H9 (cell line): ENCODE results near the gene TPT1. TPM values are rescaled to one million over a fixed set of nuclear protein-coding genes. Genes with fewer than 3 reads are reported as not detected.
A peak's percentile ranks its signal among the peaks of the same experiment; 100 is the strongest.

Experiments
- DNase-seq: peaks from one replicate; pipeline ENCODE4 v3.0.0-alpha.2; 2017
- H2AFZ ChIP-seq: one replicate; pipeline ENCODE4 v1.6.1; 2013; ENCODE audit warnings: mild to moderate bottlenecking, low read length, control low read depth, moderate library complexity
- H2AK5ac ChIP-seq: 2 replicates; pipeline ENCODE4 v1.6.1; 2013; ENCODE audit warnings: low read length, control low read depth, mixed read lengths; ENCODE audit not compliant: insufficient read length
- H2BK120ac ChIP-seq: one replicate; pipeline ENCODE4 v1.6.1; 2013; ENCODE audit warnings: low read depth, mild to moderate bottlenecking, low read length, control low read depth, inconsistent platforms; ENCODE audit not compliant: poor library complexity, severe bottlenecking
- H2BK12ac ChIP-seq: 2 replicates; pipeline ENCODE4 v1.6.1; 2013; ENCODE audit warnings: low read length, control low read depth, mixed read lengths, low read depth; ENCODE audit not compliant: insufficient read length
- H2BK15ac ChIP-seq: 2 replicates; pipeline ENCODE4 v1.6.1; 2013; ENCODE audit warnings: low read depth, low read length, control low read depth
- H2BK20ac ChIP-seq: one replicate; pipeline ENCODE4 v1.6.1; 2013; ENCODE audit warnings: low read depth, mild to moderate bottlenecking, low read length, control low read depth, inconsistent platforms; ENCODE audit not compliant: poor library complexity, severe bottlenecking
- H2BK5ac ChIP-seq: 2 replicates; pipeline ENCODE4 v1.6.1; 2013; ENCODE audit warnings: low read length, control low read depth, mixed read lengths; ENCODE audit not compliant: insufficient read length
- H3K14ac ChIP-seq: 2 replicates; pipeline ENCODE4 v1.6.1; 2013; ENCODE audit warnings: low read length, control low read depth; ENCODE audit not compliant: insufficient read depth
- H3K18ac ChIP-seq: 2 replicates; pipeline ENCODE4 v1.6.1; 2013; ENCODE audit warnings: low read depth, mild to moderate bottlenecking, mixed read lengths, low read length, control low read depth; ENCODE audit not compliant: insufficient read length
- H3K23ac ChIP-seq: 2 replicates; pipeline ENCODE4 v1.6.1; 2013; ENCODE audit warnings: low read length, control low read depth, mixed read lengths, low read depth; ENCODE audit not compliant: insufficient read length
- H3K23me2 ChIP-seq: 2 replicates; pipeline ENCODE4 v1.6.1; 2013; ENCODE audit warnings: low read depth, mild to moderate bottlenecking, mixed read lengths, low read length, control low read depth; ENCODE audit not compliant: insufficient read length, poor library complexity, severe bottlenecking
- H3K27ac ChIP-seq: 2 replicates; pipeline ENCODE4 v1.5.1; 2013; ENCODE audit warnings: low read length, control low read depth, mixed read lengths, low read depth; ENCODE audit not compliant: insufficient read length
- H3K27me3 ChIP-seq: 2 replicates; pipeline ENCODE4 v1.6.1; 2013; ENCODE audit warnings: low read length, control low read depth, inconsistent platforms; ENCODE audit not compliant: insufficient read depth
- H3K4ac ChIP-seq: 2 replicates; pipeline ENCODE4 v1.6.1; 2013; ENCODE audit warnings: low read depth, mild to moderate bottlenecking, control low read depth, inconsistent platforms, low read length, moderate library complexity
- H3K4me1 ChIP-seq: 2 replicates; pipeline ENCODE4 v1.6.1; 2013; ENCODE audit warnings: low read length, control low read depth, inconsistent platforms; ENCODE audit not compliant: insufficient read depth
- H3K4me2 ChIP-seq: 2 replicates; pipeline ENCODE4 v1.6.1; 2013; ENCODE audit warnings: low read length, control low read depth, mixed read lengths; ENCODE audit not compliant: insufficient read length, insufficient read depth
- H3K56ac ChIP-seq: 2 replicates; pipeline ENCODE4 v1.6.1; 2013; ENCODE audit warnings: low read depth, mild to moderate bottlenecking, mixed read lengths, low read length, control low read depth; ENCODE audit not compliant: insufficient read length
- H3K79me1 ChIP-seq: 2 replicates; pipeline ENCODE4 v1.6.1; 2013; ENCODE audit warnings: low read depth, mild to moderate bottlenecking, moderate library complexity, low read length, control low read depth, inconsistent platforms; ENCODE audit not compliant: insufficient read depth, poor library complexity, severe bottlenecking
- H3K79me2 ChIP-seq: 2 replicates; pipeline ENCODE4 v1.6.1; 2013; ENCODE audit warnings: low read length, control low read depth, inconsistent platforms; ENCODE audit not compliant: insufficient read depth
- H3K9ac ChIP-seq: 2 replicates; pipeline ENCODE4 v1.6.1; 2013; ENCODE audit warnings: low read length, control low read depth, mixed read lengths; ENCODE audit not compliant: insufficient read length; ENCODE audit errors: extremely low read depth
- H3K9me3 ChIP-seq: one replicate; pipeline ENCODE4 v1.6.1; 2013; ENCODE audit warnings: low read depth, low read length, inconsistent platforms; ENCODE audit not compliant: control insufficient read depth
- H3T11ph ChIP-seq: one replicate; pipeline ENCODE4 v1.6.1; 2013; ENCODE audit warnings: mild to moderate bottlenecking, low read length, control low read depth, inconsistent platforms
- H4K20me1 ChIP-seq: one replicate; pipeline ENCODE4 v1.6.1; 2013; ENCODE audit not compliant: control insufficient read depth, insufficient read length, insufficient read depth
- H4K5ac ChIP-seq: 2 replicates; pipeline ENCODE4 v1.6.1; 2013; ENCODE audit warnings: low read depth, mild to moderate bottlenecking, mixed read lengths, low read length, control low read depth; ENCODE audit not compliant: insufficient read length
- H4K8ac ChIP-seq: replicated peaks from 2 replicates; pipeline ENCODE4 v1.6.1; 2013; ENCODE audit warnings: low read length, control low read depth, mixed read lengths, low read depth; ENCODE audit not compliant: insufficient read length
- H4K91ac ChIP-seq: 2 replicates; pipeline ENCODE4 v1.6.1; 2013; ENCODE audit warnings: low read depth, mild to moderate bottlenecking, moderate library complexity, mixed read lengths, low read length, control low read depth; ENCODE audit not compliant: insufficient read length
- H3K27ac Mint-ChIP-seq, 3 experiments: 2 replicates in 2 of 3; 3 replicates in 1 of 3; pipeline ENCODE4 v1.8.0; 2020 to 2021; ENCODE audit warnings: mixed read lengths in 3 of 3, mild to moderate bottlenecking in 1 of 3, moderate library complexity in 1 of 3
- H3K27me3 Mint-ChIP-seq: 2 replicates; pipeline ENCODE4 v1.8.0; 2021; ENCODE audit warnings: low read depth, mild to moderate bottlenecking, moderate library complexity, mixed read lengths
- H3K36me3 Mint-ChIP-seq, 3 experiments: 2 replicates in 2 of 3; 3 replicates in 1 of 3; pipeline ENCODE4 v1.8.0; 2020 to 2021; ENCODE audit warnings: low read depth in 3 of 3, mixed read lengths in 3 of 3; ENCODE audit not compliant: insufficient read depth in 1 of 3
- H3K4me1 Mint-ChIP-seq, 2 experiments: 2 replicates each; pipeline ENCODE4 v1.8.0; 2020; ENCODE audit warnings: mixed read lengths in 2 of 2
- H3K4me3 Mint-ChIP-seq, 2 experiments: 2 replicates in 1 of 2; 3 replicates in 1 of 2; pipeline ENCODE4 v1.8.0; 2020 to 2021; ENCODE audit warnings: mild to moderate bottlenecking in 2 of 2, mixed read lengths in 2 of 2, moderate library complexity in 1 of 2
- H3K9me3 Mint-ChIP-seq, 2 experiments: 2 replicates in 1 of 2; 3 replicates in 1 of 2; pipeline ENCODE4 v1.8.0; 2020; ENCODE audit warnings: mild to moderate bottlenecking in 2 of 2, mixed read lengths in 2 of 2, moderate library complexity in 1 of 2
- CTCF ChIP-seq: fragments of 200-600 bp; sonication (generic); conservative IDR thresholded peaks from 3 replicates; pipeline ENCODE4 v1.8.0; 2021; ENCODE audit warnings: antibody characterized with exemption, mild to moderate bottlenecking
- WGBS: extraction: QIAGEN DNeasy Blood & Tissue Kit; methylation state at CpG from one replicate; pipeline ENCODE4 v1.1.7; 2013; ENCODE audit warnings: missing lambda C conversion rate, low lambda C conversion rate, mixed read lengths; ENCODE audit not compliant: insufficient read length; ENCODE audit errors: extremely low coverage; 5-methylcytosine and 5-hydroxymethylcytosine counted together
- total RNA-seq: library from RNA; stranded (reverse); gene quantifications from 2 replicates; pipeline ENCODE4 v1.2.1, GENCODE V29; 2021

TPT1 gene
- total RNA-seq, 1 experiment from 2014 or later: 2,205 TPM

DNA sequence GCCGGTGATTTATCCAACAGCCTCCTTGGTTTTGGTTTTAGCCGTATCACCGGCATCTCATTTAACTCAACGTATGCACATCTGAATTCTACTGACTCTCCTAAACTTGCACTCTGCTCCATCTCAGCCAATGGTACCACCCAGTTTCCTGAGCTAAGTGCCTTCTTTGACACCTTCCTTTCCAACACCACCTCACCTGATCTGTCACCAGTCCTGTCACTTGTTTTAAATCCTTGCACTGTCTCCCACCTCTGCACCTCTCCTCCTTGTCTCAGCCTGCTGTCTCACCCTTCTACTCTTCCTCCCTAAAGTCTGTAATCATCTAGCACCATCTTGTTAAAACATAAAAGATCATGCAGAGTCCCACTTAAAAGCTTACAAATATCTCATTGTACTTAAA, 28.1 kb upstream of the TPT1 start:
- Histone ChIP-seq H3K79me1 (no peaks in the 10 kb centered on the region), H4K5ac (no peak overlapping the region), H3K23me2 (no peaks in the 10 kb centered on the region), H3T11ph (no peak overlapping the region), H4K8ac (no peak overlapping the region), H2AFZ (no peak overlapping the region), H2BK5ac (no peak overlapping the region), H3K14ac (no peak overlapping the region), H2BK15ac (no peak overlapping the region), H4K91ac (no peak overlapping the region), H3K9me3 (no peaks in the 10 kb centered on the region), H3K79me2 (no peaks in the 10 kb centered on the region), H2AK5ac (no peak overlapping the region), H3K56ac (no peak overlapping the region), H3K23ac (no peak overlapping the region), H2BK120ac (no peak overlapping the region), H3K27me3 (no peaks in the 10 kb centered on the region), H2BK20ac (no peak overlapping the region), H3K18ac (no peak overlapping the region), H3K4ac (no peak overlapping the region), H2BK12ac (no peak overlapping the region), H3K4me1 (no peaks in the 10 kb centered on the region), H3K4me2 (no peak overlapping the region), H4K20me1 (no peaks in the 10 kb centered on the region), H3K27ac (no peak overlapping the region), H3K9ac (peak overlapping the region; percentile 35)
- no CpG with 5 or more reads among the region's 4 CpGs for WGBS
- DNase-seq: no peak
- Mint-ChIP-seq H3K27ac (peak overlapping the region in 1 of 3 experiments; percentile 73; a peak in 3 of 7 replicates), H3K4me1 (peaks cover 23 to 27% of the 10 kb centered on the region in 2 experiments), H3K27me3 (no peaks in the 10 kb centered on the region), H3K9me3 (peaks cover 1 to 2% of the 10 kb centered on the region in 2 experiments; a peak in 4 of 5 replicates), H3K36me3 (peaks cover 4 to 16% (median 6%) of the 10 kb centered on the region in 3 experiments), H3K4me3 (no peak overlapping the region)
- no peak for TF ChIP-seq CTCF
